Measurements from ENCODE around the gene HCCS.

The HCCS gene

GRCh38 chrX:11137543-11138139, 26.5 kb downstream of the HCCS start:
- Mint-ChIP-seq H3K9me3 (peaks cover 35% of the 10 kb centered on the region), H3K4me1 (peaks cover 4% of the 10 kb centered on the region), H3K4me3 (no peak overlapping the region), H3K27me3 (ENCODE audit: low read depth, poor library complexity) (peaks cover 3% of the 10 kb centered on the region), H3K36me3 (ENCODE audit: low read depth) (no peaks in the 10 kb centered on the region), H3K27ac (no peak overlapping the region)
- TF ChIP-seq CTCF (IDR thresholded peaks at IDR 0.05): peak; percentile 71
- DNase-seq: no peak

DNA sequence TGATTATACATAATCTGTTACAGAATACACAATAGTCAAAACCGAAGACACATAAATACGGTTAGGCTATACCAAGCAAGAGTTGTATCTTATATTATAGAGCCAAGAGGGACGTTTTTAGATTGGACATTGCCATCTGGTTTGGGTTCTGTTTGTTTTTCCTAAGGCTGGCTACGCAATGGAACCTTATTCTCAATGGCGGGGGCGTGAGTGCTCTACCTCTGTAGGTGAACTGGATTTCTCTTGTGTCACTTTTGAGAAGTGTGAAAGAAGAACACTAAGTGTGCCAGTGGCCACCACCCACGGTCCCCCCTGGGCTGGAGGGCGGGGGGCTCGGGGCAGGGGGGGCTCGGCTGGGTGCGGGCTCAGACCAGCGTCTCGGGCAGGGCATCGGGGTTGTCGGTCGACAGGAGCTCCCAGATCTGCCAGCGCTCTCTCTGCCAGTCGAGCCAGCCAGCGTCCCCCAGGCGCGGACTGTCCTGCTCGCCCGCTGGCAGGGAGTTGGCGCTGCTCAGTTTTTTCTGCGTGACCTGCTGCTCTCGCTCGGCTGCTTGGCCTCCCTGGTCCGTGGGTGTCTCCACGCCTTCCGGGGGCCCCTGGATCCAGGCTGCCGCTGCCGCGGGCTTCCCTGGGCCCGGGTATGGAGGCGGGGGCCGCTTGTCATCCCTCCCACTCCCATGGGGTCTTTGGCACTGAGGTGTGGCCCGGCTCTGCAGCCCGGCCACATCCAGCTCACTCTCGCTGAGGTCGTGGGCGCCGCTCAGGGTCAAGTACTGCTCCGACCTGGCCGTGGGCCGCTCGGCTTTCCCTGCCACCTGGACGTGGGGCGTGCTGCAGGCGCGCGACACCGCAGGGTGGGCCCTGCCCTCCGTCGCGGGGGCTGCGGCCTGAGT, 27.6 kb downstream of the HCCS start:
- Mint-ChIP-seq H3K36me3 (ENCODE audit: low read depth) (no peaks in the 10 kb centered on the region), H3K27ac (no peak overlapping the region), H3K9me3 (peaks cover 32% of the 10 kb centered on the region)

DNA sequence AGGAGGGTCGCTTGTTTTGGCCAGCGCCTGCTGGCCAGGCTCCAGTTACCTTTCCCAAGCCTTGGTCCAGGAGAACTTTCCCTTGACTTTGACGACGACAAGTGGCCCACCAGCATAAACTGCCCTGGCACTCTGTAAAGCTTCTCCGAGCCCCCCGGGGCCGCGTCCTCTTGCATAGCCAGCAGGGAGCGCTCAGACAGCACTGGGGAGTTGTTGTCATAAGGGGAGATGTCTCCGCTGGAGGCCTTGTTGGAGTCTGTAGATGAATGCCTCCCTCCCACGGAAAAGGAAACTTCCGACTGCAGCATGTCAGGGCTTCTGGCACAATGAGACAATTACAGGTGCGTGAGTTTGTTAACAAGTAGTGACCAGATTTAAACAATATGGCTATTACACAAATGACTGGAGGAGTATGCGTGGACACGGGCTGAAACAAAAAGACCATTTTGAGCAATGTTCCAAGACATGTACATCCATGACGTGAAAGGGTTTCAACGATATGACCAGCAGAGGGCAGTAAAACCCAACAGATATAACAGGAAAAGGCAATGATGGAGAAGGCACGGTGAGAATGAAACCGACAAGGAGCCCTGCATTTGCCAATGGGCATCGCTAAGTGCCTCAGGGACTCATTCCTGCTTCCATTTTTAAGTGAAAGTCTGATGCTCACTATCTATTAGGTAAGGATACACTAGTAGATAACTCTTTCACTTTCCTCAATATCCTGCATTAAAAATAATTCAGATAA, 33.0 kb downstream of the HCCS start:
- Mint-ChIP-seq H3K4me3 (no peak overlapping the region), H3K36me3 (ENCODE audit: low read depth) (no peaks in the 10 kb centered on the region), H3K4me1 (peaks cover 4% of the 10 kb centered on the region), H3K9me3 (peaks cover 22% of the 10 kb centered on the region), H3K27me3 (ENCODE audit: low read depth, poor library complexity) (no peaks in the 10 kb centered on the region), H3K27ac (no peak overlapping the region)
- DNase-seq: peak; percentile 49
- peak; percentile 58 for TF ChIP-seq CTCF (IDR thresholded peaks at IDR 0.05)

More for the DNA sequence above, 27.6 kb downstream of the HCCS start:
- peaks cover 4% of the 10 kb centered on the region for H3K4me1 Mint-ChIP-seq
- H3K27me3 Mint-ChIP-seq (ENCODE audit: low read depth, poor library complexity): peaks cover 3% of the 10 kb centered on the region
- H3K4me3 Mint-ChIP-seq: no peak overlapping the region
- DNase-seq: no peak
- TF ChIP-seq CTCF (IDR thresholded peaks at IDR 0.05): no peak

DNA sequence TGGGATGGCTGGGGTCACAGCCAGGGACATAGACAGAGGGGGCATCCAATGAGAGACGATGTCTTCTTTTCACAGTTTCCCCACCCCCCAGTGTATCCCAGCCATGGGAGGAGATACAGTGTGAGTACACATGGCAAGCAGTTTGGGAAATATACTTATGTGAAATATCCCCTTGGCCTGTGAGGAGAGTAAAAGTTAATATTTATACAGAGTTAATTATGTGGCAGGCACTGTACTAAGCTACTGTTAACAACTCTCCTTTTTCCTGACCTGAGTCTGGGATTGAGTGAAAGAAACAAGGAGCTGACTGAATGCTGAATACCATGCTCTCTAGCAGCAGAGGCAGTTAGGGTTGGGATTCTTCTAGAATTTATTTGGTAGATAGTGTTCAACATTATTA, 35.3 kb downstream of the HCCS start:
- H3K4me3 Mint-ChIP-seq: no peak overlapping the region
- no peak overlapping the region for H3K27ac Mint-ChIP-seq
- H3K4me1 Mint-ChIP-seq: peaks cover 4% of the 10 kb centered on the region
- H3K36me3 Mint-ChIP-seq (ENCODE audit: low read depth): no peaks in the 10 kb centered on the region
- no peak for DNase-seq
- H3K27me3 Mint-ChIP-seq (ENCODE audit: low read depth, poor library complexity): no peaks in the 10 kb centered on the region
- no peak for TF ChIP-seq CTCF (IDR thresholded peaks at IDR 0.05)
- peaks cover 14% of the 10 kb centered on the region for H3K9me3 Mint-ChIP-seq

DNA sequence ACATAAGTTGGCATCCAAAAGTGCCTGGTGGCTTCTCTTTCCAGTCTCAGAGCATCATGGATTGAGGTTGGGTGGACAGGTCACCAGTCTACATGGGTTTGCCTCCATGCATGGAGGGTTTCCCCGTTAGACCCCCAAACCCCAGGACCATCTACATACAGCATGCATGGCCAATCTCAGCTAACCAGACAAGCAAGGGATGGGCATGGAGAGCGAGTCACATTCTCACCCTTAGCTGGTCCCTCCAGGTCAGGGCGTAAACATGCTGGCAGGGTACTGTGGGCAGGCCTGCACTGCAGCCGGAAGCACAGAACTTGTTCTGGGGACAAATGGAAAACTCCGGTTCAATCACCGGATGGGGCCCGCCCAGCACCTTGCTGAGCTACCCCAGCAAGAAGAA, 37.3 kb downstream of the HCCS start:
- Mint-ChIP-seq H3K4me1 (peaks cover 4% of the 10 kb centered on the region), H3K36me3 (ENCODE audit: low read depth) (no peaks in the 10 kb centered on the region), H3K27me3 (ENCODE audit: low read depth, poor library complexity) (no peaks in the 10 kb centered on the region), H3K9me3 (peaks cover 18% of the 10 kb centered on the region), H3K4me3 (no peak overlapping the region), H3K27ac (no peak overlapping the region)
- no peak for TF ChIP-seq CTCF (IDR thresholded peaks at IDR 0.05)
- DNase-seq: no peak

Data from nephron progenitor cell (in vitro differentiated cells).